Measurements from ENCODE around the gene SUB1. TPM values are rescaled to one million over a fixed set of nuclear protein-coding genes. Genes with fewer than 3 reads are reported as not detected.
"Not testable (repeated sequence)": the region's sequence is repeated elsewhere in the genome, so short reads cannot be mapped to it uniquely, and the experiment has no call there.

Gene SUB1
- total RNA-seq, 1 donor from 2014 or later = 152 TPM

DNA sequence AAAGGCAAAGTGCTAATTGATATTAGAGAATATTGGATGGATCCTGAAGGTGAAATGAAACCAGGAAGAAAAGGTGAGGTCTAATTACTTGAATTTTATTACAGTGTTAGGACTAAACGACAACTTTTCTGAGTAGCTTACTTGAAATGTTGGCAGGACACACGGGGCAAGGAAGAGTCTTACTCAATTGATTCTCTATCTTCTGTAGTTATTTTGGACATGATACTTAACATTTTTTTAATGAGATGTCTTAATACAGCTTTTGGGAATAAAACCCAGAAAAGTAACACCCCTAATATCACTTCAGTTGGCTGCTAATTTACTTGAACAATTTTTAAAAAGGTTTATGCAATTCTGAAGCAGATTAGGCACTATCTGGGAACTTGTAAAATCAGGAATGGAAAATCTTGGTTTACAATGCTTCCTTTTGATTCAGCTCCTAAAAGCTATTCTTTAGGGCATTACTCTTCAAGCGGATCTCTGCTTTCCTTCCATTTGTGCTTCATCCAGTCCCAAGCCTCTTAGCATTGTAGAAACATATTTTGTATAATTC, 13.7 kb downstream of the SUB1 start:
- DNase-seq (ENCODE audit: low spot score) = no peak

DNA sequence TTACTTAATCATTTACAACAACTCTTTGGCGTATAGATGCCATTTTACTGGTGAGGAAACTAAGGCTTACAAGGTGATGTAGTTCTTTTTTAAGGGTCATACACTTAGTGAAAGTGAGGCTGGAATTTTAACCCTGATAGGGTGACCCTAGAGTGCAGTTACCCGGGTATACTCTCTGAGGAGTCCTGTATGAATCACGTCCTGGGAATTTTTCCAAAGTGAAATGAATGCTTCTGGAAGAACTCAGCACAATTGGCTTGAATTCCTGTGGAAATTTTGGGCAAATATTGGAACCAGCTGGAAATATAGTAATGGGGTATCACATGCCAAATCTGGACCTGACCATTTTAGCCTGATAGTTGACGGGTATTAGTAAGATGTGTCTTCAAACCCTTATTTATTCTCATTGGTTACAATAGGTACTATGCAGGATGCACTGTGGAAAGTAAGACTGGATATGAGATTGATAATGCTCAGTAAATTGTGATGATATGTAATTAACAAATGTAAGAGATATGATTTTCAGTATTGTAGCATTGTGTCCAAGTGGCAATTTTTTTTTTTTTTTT, 14.8 kb downstream of the SUB1 start:
- DNase-seq (ENCODE audit: low spot score) = no peak

DNA sequence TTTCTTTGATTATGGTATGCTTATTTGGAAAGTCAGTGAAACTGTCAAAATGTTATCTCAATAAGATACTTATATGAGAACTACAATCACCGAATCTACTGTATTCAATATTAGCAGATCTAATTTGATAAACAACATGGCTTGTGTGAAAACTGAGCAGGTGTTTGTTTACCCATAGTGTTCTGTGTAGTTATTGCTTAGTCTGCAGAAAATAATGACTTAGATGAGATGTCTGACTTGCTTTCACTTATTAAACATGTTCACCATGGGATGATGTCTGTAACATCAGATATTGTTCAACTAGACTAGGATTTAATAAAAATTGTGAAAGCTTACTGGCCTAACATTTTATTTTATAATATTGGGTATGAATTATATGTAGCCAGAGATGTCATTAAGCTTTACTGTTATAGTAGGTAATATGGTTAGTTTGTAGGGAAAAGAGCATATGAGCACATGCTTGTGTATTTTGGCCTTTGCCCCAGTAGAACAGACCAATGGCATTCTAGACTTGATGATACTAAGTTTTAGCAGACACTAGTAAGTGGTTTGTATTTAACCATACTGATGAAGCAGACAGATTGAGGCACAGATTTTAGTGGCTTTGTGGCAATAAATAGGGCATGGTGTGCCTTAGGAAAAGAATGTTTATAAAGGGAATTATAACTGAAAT, 16.4 kb downstream of the SUB1 start:
- DNase-seq (ENCODE audit: low spot score) = no peak

DNA sequence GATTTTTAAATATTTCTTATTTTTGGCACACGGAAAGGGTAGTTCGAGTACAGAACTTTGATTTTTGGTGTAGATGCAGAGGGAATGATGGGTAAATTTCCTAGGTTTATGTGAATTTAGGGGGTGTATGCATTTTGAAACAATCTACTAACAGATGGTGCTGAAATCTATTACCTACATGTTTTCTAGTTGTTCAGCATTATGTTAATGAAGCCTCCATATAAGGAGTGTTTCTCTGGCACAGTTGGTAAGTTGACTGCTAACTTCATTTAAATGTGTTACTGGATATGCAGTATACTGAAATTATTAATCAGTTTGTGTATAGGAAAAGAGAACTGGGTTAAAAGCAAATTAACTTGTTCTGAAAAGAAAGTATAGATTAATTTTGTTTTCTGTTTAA, 17.5 kb downstream of the SUB1 start:
- no peak for DNase-seq (ENCODE audit: low spot score)

DNA sequence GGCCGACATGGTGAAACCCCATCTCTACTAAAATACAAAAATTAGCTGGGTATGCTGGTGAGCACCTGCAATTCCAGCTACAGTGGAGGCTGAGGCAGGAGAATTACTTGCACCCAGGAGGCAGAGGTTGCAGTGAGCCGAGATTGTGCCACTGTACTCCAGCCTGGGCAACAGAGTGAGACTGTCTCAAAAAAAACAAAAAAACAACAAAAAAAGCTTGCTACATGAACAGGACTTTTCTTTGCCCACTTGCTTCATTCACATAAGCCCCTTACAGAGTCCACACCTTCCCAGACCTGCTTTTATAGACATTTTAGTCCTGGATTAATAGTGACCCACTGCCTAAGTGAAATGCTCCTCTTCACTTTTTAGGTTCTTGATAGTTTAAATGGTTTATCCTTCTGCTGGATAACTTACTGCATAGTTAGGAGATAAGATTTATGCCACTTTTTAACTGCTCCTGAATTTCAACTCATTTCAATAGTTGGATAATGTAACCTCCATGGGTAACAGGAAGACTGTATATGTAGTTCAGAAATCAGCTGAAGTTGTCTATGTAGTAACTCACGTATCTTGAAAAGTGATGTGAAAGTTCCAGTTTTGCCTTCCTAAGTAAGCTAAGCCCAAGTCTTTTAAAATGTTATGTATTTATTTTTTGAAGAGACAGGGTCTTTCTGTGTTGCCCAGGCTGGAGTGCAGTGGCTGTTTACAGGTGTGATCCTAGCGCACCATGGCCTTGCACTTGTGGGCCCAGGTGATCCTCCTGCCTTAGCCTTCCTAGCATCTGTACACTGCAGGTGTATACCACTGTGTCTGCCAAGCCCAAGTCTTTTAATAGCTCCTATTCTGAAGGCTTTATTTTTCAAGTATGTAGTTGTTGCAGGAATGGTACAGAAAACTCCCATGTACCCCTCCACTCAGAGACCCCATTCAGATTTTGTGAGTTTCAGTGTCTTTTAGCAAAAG, 19.7 kb downstream of the SUB1 start:
- no peak for DNase-seq (ENCODE audit: low spot score)

DNA sequence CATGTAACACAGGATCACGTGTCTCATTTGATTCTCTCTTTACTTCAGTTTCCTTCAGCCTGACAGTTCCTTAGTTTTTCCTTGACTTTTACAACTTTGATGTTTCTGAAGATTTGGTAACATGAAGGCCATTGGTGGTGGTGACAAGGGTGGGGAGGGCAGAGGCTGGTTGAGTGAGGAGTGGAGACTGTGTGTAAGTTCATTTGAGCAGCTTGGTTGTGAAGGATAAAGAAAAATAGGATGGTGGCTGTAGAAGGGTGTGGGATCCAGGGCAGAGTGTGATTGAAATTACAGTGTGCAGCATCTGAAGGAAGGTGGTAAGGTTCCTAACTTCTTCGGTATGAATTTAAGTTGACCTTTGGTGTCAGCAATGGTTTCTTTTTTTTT, 20.4 kb downstream of the SUB1 start:
- DNase-seq (ENCODE audit: low spot score) = no peak

DNA sequence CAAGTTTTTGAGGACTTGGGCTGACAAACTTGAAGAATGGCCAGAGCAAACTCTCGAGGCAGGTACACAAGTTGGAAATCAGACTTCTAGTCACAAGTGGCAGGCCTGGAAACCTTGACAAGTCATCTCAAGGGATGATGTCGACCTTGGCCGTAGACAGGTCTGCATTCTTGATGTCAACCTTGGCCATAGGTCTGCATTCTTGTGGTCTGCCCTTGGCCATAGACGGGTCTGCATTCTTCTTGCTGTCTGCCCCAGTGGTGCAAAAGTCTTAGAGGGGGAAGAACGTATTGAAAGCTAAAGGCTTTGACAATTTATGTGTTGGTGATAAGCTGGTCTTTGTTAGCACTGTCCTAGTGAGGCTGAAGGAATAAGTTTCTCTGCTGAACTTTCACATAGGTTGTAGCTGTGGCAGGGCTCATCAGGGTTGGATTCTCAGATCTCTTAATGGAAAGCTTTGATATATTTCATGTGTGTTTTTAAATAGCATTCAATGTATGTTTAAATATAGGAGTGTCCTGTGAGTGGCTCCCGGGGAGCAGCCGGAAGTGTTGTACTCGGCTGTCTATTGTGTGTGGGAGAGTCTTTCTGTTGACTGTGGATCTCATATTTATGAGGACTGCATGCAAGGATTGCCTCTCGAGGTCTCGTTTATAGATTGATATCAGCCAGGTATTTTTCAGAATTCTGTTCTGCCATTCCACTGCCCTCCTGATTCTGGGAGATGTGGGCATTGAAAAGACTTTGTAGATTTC, 27.0 kb downstream of the SUB1 start:
- DNase-seq (ENCODE audit: low spot score) = no peak

DNA sequence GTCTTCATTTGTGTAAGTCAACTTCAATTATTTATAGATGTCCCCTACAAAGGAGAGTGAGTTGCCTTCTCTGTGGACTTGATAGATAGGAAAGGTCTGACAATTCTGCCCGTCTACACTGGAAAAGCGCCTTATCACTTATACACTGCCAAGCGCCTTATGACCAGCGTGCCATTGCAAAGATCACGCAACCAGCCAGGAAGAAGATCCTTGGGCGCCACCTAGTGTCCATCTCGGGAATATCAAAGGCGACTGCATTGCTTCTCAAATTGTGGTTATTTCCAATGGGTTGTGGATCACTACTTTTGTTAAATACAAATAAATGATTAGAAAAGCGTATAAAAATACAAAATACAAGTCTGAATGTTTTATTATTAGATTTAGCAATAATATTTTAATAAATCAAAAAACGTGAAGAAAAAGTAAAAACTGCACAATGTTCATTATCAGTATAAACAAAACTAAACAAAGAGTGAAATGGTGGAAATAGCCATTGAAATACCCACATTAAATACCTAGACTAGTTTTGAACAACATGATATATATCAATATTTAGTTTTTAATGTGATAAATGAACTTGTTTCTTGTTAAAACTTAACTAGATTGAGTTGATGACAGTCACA, 27.8 kb downstream of the SUB1 start:
- peak; percentile 86 for DNase-seq (ENCODE audit: low spot score)

DNA sequence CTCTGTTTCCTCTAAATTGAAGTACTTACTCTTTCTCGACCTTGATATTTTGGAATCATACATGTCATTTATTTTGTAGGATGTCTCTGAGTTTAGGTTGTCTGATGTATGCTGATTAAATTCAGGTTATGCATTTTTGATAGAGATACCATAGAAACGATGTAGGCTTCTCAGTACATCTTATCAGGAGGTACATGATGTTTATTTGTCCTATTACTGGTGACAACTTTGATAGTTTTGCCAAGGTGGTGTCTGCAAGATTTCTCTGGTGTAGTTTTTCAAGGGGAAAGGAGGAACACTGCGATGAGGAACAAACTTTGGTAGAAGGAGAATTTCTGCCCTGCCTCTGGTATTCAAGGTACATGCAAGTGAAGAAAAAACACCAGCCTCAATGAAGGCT, 29.9 kb downstream of the SUB1 start:
- DNase-seq (ENCODE audit: low spot score) = no peak

DNA sequence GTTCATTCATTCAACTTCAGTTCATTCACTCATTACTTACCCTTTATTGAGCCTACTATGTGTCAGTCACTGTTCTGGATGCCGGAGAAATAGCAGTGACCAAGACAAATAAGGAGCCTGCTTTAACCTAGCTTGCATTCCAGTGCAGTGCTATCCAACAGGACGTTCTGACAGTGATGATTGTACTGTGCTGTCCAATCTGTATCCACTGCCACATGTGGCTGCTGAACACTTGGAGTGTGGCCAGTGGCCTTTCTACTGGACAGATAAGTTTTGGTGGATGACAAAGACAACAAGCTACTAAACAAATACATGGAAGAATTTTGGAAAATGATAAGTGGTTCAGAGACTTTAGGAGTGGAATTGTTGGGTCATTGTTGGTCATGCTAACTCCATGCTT, 33.6 kb downstream of the SUB1 start:
- DNase-seq (ENCODE audit: low spot score) = no peak

DNA sequence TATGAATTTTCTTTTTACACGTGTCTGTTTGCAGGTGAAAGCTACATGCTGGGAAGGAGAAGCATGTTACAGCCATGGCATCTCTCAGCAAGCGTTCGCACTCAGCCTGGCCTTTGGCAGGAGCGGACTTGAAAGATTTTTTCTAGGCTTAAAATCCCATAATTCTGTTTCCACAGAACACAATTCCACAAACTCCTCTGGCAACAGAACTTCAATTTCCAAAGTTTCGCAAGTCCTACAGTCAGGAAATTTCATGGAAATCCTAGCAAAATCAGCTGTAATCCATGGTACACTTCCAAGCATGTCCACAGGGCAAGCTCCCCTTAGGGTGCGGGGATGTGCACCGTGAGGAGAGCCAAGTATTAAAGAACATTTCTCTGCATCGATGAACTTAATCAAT, 35.9 kb downstream of the SUB1 start:
- DNase-seq (ENCODE audit: low spot score) = no peak

DNA sequence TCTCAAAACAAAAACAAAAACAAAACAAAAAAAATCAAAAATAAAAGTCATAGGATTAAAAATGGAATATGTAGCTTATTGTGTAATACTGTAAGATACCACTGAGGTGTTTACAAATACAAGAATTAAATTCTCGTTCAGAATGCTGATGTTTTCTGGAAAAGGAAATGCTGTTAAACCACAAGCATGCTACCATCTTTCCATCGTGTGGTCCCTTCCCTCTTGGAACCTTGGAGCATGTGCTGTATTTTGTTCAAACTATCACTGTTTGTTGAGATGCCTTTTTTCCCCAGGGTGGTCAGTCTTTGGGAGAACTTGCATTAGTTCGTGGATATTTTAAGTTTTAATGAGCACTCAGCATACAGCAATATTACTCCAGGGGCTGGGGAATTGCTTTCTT, 39.7 kb downstream of the SUB1 start:
- DNase-seq (ENCODE audit: low spot score) = no peak

DNA sequence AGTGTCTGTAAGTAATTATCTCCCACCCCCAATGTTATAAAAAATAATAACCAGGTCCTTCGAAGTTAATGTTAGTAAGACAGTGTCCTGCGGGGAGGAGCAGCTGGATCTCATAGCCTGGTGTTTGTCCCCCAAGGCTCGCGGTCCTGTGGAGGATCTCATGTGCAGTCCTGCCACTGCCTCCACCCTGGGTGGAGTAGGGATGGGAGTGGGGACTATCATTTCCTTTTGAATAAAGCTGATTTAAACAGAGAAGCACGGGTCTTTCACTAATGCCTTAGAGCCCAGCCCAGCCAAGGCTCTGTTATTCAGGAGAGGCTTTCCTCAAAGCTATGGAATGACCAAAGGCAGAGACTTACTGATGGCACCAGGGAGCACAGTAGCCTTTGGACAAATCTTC, 40.2 kb downstream of the SUB1 start:
- no peak for DNase-seq (ENCODE audit: low spot score)

DNA sequence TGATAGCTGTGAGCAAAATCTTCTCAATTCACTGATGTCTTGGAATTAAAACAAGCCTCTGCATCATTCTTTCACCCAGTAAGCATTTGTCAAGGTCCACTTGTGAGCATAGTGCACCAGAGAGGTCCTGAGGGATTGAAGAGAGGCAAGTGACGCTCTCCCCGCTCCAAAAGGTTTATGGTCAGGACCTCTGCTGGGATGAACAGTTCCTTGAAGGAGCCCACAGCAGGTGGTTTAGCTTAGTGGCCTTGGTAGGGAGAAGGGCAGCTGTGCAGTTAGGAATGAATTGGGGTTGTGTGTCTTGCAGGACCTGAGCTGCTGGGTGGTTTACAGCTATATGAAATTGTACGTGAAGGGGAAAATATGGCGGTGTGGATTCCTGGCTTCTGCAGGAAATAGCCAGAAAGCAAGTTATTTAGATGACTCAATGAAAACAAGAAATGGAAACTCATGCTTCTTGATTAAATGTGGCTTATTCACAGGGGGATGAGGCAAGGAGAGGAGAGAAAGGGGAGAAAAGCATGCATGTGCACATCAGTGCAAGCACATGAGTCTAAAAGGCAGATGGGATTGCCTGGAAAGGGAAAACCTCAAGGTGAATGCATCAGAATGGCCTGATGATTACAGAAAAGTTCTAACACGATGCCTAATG, 42.0 kb downstream of the SUB1 start:
- DNase-seq (ENCODE audit: low spot score) = no peak

DNA sequence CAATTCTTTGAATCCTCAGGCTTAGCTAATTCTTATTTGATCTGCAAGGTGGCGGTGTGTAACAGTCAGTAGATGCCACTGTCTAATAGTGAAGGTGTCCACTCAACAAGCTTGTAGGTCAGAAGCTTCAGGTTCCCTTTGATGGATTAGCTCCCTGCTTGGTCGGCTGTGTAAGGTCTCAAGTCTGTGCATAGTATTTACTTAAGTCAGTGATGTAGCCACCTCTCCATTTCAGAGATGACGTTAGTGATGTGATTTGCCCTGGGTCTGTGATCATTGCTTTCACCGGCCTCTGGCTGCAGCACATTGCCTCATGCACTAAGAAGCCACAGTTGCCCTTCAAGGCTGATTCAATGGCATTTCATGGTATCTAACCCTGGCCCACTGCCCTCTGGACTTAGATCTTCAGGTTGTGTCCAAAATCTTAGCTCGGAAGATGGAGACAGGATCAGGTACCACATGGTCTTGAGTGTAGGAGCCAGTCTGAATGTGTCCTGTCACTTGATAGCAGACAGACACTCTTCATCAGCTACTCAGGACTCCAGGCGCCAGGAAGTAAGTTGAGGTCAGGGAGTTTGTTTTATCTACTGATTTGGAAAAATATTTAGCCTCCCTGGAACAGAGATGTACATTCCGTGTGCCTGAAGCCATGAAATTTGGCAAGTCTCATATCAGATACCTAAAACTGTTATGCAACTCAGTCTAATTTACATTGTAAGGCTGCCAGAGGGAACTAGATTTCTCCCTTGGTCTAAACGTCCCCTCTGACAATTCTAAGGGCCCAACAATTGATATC, 42.9 kb downstream of the SUB1 start:
- no peak for DNase-seq (ENCODE audit: low spot score)

DNA sequence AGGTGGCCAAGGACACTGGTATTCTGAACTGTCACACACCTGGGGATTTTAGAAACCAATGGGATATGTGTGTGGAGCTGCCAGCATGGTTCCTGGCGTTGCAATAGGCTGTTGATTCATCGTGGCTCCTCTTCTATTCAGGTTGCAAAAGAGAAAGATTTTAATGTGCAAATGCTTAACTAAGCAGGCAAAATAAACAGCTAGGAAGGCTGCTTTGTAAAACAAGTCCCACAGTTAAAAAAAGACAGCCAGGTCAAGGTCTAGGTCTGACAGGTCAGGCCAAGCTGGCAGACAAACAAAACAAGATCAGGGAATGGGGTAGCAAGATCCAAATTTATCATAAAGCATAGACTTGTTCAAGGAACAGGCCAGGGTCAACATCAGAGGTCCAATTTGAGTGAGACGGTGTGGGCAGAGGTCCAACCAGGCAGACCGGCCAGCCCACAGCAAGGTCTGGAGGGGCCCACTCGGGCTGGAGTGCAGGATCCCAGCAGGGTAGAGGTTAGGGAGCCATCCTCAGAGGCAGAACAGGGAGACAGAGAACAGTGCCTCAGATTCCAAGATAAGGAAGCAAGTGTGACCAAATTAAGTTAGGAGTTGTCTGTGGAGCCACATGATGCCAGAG, 45.6 kb downstream of the SUB1 start:
- DNase-seq (ENCODE audit: low spot score) = no peak

DNA sequence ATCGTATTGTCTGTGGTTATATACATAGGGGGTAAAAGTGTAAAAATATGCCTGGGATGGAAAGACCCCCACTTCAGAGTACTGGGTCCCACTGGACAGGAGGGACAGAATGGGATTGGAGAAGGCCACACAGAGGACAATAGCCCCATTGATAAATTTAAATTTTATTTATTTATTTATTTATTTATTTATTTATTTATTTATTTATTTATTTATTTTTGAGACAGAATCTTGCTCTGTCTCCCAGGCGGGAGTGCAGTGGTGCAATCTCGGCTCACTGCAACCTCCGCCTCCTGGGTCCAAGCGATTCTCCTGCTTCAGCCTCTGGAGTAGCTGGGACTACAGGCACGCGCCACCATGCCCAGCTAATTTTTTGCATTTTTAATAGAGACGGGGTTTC, 47.7 kb downstream of the SUB1 start:
- DNase-seq (ENCODE audit: low spot score) = not testable (repeated sequence)

DNA sequence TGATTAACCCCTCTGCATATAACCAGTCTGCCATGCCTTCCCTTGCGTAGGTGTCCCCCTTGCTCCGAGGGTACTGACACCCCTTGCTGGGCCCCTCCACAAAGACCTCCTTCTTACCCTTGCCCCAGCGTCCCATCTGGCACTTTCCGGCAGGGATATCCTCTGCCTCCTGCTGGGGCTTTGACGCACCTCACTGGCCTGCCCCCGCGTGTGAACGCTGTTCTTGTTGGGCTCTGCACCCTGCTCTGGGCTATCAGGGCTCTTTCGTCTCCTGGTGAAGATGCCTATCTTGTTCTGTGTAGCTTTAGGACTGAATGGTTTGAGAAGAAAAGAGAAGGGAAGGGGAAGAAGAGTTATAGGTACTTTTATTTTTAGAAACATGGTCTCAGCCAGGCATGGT, 53.0 kb downstream of the SUB1 start:
- no peak for DNase-seq (ENCODE audit: low spot score)

DNA sequence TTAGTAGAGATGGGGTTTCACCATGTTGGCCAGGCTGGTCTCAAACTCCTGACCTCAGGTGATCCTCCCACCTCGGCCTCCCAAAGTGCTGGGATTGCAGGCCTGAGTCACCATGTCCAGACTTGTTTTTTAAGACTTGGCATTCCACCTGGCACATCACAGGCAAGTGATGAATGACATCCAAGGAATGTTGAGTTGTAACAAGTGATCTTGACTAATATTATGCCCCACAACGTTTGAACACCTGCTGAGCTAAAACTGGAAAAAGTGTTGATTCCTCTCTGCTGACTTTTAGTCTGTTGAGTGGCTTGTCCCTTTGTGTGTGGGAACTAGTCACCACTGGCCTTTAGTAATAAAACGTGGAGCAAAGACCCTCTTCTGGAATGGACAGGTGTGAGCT, 54.6 kb downstream of the SUB1 start:
- DNase-seq (ENCODE audit: low spot score) = no peak

All from mucosa of gallbladder (tissue), 1 donor.